Measurements from ENCODE around the gene KEL.

KEL gene

DNA sequence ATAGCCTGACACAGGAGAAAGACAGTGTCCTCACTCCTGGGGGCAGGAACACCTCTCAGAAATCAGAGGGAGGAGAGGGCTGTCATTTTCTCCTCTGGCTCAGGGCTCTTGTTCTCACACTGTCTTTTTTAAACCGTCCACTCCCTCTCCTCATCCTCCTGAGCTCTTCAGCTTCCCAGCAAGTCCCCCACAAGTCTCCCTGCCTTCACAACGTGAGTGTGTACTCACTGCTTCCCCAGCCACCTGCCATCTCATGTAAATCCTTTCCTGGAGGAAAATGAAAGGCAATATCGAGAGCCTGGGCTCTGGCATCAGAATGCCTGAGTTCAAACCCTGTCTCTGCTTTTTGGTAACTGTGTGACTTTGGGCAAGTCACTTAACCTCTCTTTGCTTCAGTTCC is 17.2 kb downstream of the KEL start:
- Histone ChIP-seq H3K4me1 (ENCODE audit: control insufficient read depth, insufficient read depth, low read length, poor library complexity, severe bottlenecking) (no peaks in the 10 kb centered on the region), H3K9me3 (ENCODE audit: control insufficient read depth, low read length) (no peaks in the 10 kb centered on the region), H3K27me3 (replicated peaks; ENCODE audit: control insufficient read depth, insufficient read depth, low read length, poor library complexity, severe bottlenecking) (no peaks in the 10 kb centered on the region), H3K27ac (ENCODE audit: insufficient read depth, low read length, poor library complexity, severe bottlenecking) (no peak overlapping the region), H3K36me3 (ENCODE audit: control insufficient read depth, insufficient read depth, low read length) (no peaks in the 10 kb centered on the region), H3K4me3 (ENCODE audit: insufficient read depth, low read depth, low read length, poor library complexity, severe bottlenecking) (no peak overlapping the region)
- DNase-seq: no peak

DNA sequence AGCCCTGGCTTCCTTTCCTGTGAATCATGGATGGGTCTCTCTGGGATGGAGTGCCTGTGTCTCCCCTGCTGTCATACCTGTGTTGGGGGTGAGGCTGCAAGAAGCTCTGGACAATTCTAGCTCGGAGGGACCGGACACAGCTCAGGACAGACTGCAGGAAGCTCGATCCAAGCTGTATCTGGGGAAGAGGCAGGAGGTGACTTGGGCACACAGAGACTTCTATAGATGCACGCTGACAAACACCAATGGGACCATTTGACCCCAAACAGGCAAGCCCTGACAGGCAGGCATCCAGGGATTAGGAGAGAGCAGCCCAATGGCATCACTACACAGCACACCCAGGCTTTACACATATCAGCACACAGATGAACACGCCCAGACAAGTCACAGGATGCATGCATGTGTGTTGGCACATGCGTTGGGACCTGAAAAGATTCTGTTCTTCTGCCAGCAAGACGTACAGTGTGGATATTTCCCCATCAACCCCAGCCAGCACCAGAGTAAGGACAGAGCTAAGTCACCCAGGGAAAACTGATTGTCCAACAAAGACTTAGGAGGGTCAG is 18.4 kb downstream of the KEL start:
- Histone ChIP-seq H3K36me3 (ENCODE audit: control insufficient read depth, insufficient read depth, low read length) (no peaks in the 10 kb centered on the region), H3K9me3 (ENCODE audit: control insufficient read depth, low read length) (no peaks in the 10 kb centered on the region), H3K4me3 (ENCODE audit: insufficient read depth, low read depth, low read length, poor library complexity, severe bottlenecking) (no peak overlapping the region), H3K4me1 (ENCODE audit: control insufficient read depth, insufficient read depth, low read length, poor library complexity, severe bottlenecking) (no peaks in the 10 kb centered on the region), H3K27me3 (replicated peaks; ENCODE audit: control insufficient read depth, insufficient read depth, low read length, poor library complexity, severe bottlenecking) (no peaks in the 10 kb centered on the region), H3K27ac (ENCODE audit: insufficient read depth, low read length, poor library complexity, severe bottlenecking) (no peak overlapping the region)
- no peak for DNase-seq

DNA sequence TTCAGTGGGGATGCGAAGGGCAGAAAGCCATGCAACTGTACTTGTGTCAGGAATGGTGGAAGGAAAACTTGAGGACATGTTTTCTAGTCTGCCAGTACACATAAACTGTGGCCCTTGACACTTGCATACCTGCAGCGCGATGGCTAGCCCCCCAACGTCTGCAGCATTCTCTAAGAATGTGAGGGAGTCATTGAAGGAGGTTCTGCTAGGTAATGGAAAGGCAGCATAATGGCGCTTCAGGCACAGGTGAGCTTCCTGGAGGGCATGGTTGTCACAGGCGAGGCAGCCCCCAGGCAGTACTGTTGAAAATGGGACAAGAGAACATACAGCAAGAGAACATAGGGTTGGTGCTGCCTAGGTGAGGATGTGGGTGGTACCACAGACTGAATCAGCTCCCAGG is 19.4 kb downstream of the KEL start:
- no peak for DNase-seq
- Histone ChIP-seq H3K4me3 (ENCODE audit: insufficient read depth, low read depth, low read length, poor library complexity, severe bottlenecking) (no peak overlapping the region), H3K36me3 (ENCODE audit: control insufficient read depth, insufficient read depth, low read length) (no peaks in the 10 kb centered on the region), H3K27ac (ENCODE audit: insufficient read depth, low read length, poor library complexity, severe bottlenecking) (no peak overlapping the region), H3K27me3 (replicated peaks; ENCODE audit: control insufficient read depth, insufficient read depth, low read length, poor library complexity, severe bottlenecking) (no peaks in the 10 kb centered on the region), H3K9me3 (ENCODE audit: control insufficient read depth, low read length) (no peaks in the 10 kb centered on the region), H3K4me1 (ENCODE audit: control insufficient read depth, insufficient read depth, low read length, poor library complexity, severe bottlenecking) (no peaks in the 10 kb centered on the region)

DNA sequence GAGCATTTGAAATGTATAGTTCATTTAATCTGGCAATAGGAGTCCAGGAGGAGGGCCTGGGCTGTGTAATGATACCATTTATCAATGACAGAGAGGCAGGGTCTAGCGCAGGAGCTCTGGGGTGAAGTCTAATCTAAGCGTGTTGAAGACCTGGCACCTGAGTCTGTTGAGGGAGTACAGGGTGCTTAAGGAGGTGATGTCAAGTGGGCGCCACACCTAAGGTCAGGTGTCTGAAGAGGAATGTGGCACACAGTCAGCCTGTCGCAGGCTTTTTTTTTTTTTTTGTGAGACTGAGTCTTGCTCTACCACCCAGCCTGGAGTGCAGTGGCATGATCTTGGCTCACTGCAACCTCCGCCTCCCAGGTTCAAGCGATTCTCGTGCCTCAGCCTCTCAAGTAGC is 20.6 kb downstream of the KEL start:
- H3K9me3 ChIP-seq (ENCODE audit: control insufficient read depth, low read length): no peaks in the 10 kb centered on the region
- H3K27ac ChIP-seq (ENCODE audit: insufficient read depth, low read length, poor library complexity, severe bottlenecking): no peak overlapping the region
- H3K4me1 ChIP-seq (ENCODE audit: control insufficient read depth, insufficient read depth, low read length, poor library complexity, severe bottlenecking): no peaks in the 10 kb centered on the region
- DNase-seq: no peak
- H3K27me3 ChIP-seq (replicated peaks; ENCODE audit: control insufficient read depth, insufficient read depth, low read length, poor library complexity, severe bottlenecking): no peaks in the 10 kb centered on the region
- no peaks in the 10 kb centered on the region for H3K36me3 ChIP-seq (ENCODE audit: control insufficient read depth, insufficient read depth, low read length)
- H3K4me3 ChIP-seq (ENCODE audit: insufficient read depth, low read depth, low read length, poor library complexity, severe bottlenecking): no peak overlapping the region

DNA sequence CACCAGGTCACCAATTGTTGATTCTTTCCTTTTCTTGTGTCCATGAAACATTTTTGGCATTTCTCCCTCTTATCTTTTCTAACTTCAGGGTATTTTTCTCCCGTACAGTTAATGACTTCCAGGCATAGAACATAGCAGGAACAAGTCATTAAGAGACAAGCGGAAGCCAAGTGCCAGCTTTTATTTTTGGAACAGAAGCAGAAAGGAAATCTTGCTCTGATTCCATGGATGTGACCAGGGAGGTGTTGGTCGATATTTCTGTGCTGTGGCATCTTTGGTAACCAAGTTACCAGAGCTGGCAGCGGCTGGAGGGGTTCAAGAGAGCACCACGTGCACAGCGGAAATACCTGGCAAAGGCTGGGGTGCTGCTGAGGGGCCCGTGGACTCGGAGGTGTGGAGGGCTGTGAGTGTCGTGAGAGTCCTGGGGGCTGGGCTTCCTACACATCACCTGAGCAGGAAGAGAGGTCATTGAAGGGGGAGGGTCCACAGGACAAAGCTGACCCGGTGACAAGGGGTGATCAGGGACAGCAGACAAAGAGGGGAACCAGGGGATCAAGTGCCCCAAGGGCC is 21.1 kb downstream of the KEL start:
- Histone ChIP-seq H3K9me3 (ENCODE audit: control insufficient read depth, low read length) (no peaks in the 10 kb centered on the region), H3K36me3 (ENCODE audit: control insufficient read depth, insufficient read depth, low read length) (no peaks in the 10 kb centered on the region), H3K27ac (ENCODE audit: insufficient read depth, low read length, poor library complexity, severe bottlenecking) (no peak overlapping the region), H3K27me3 (replicated peaks; ENCODE audit: control insufficient read depth, insufficient read depth, low read length, poor library complexity, severe bottlenecking) (no peaks in the 10 kb centered on the region), H3K4me3 (ENCODE audit: insufficient read depth, low read depth, low read length, poor library complexity, severe bottlenecking) (no peak overlapping the region), H3K4me1 (ENCODE audit: control insufficient read depth, insufficient read depth, low read length, poor library complexity, severe bottlenecking) (no peaks in the 10 kb centered on the region)
- DNase-seq: no peak

DNA sequence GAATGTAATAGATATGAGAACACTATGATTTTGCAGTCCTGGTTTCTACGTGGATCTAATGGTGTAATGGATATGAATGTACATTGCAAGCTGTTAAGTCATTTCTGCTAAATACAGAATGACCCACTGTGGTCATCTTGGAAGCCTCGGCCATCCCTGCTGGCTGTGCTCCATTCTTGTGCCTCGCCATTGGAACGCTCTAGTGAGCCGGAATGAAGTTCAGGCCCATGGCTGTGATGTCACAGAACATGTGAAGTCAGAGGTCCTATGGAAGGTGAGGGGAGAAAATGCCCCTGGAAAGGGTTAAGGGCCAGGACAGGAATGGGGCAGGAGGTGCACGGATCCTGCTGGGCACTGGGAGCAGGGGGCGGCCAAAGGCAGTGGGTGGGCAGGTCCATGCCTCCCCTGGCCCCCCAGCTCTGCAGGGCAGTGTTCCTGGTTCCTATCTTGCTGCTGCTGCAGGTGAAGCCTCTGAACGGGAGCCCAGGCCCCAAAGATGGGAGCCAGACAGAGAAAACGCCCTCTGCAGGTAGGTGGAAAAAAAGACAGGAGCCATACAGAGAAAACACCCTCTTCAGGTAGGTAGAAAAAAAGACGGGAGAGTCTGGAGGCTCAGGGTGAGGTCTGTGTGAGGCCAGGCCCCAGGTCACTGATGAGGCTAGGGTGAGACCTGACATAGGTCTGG is 22.8 kb downstream of the KEL start, which contains the start of gene LLCFC1:
LLCFC1 (plus strand) TSS at position 259 of the 685 bp plus-strand sequence; CDS start at position 397, 138 bp downstream.
- Histone ChIP-seq H3K36me3 (ENCODE audit: control insufficient read depth, insufficient read depth, low read length) (no peaks in the 10 kb centered on the region), H3K27ac (ENCODE audit: insufficient read depth, low read length, poor library complexity, severe bottlenecking) (no peak within 1 kb of the TSS), H3K4me1 (ENCODE audit: control insufficient read depth, insufficient read depth, low read length, poor library complexity, severe bottlenecking) (no peaks in the 10 kb centered on the region), H3K4me3 (ENCODE audit: insufficient read depth, low read depth, low read length, poor library complexity, severe bottlenecking) (no peak within 1 kb of the TSS), H3K27me3 (replicated peaks; ENCODE audit: control insufficient read depth, insufficient read depth, low read length, poor library complexity, severe bottlenecking) (no peaks in the 10 kb centered on the region), H3K9me3 (ENCODE audit: control insufficient read depth, low read length) (no peaks in the 10 kb centered on the region)
- no peak for DNase-seq

DNA sequence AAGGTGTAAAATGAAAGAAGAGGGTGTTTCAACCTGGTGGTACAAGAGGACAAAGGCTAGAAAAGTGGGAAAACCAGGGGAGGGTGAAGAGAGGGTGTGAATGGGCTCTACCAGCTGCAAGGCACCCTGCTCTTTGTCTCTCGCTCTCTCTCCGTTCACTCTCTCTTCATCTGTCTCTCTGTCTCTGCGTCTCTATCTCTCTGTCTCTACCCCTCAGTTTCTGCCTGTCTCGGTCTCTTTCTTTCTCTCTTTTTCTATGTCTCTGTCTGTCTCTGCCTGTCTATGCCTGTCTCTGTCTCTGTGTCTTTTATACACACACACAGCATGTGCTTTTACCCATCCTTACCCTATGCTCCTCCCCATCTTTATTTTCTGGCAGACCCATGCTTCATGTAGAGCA is 23.6 kb downstream of the KEL start:
- no peak for DNase-seq
- Histone ChIP-seq H3K27ac (ENCODE audit: insufficient read depth, low read length, poor library complexity, severe bottlenecking) (no peak overlapping the region), H3K9me3 (ENCODE audit: control insufficient read depth, low read length) (no peaks in the 10 kb centered on the region), H3K36me3 (ENCODE audit: control insufficient read depth, insufficient read depth, low read length) (no peaks in the 10 kb centered on the region), H3K27me3 (replicated peaks; ENCODE audit: control insufficient read depth, insufficient read depth, low read length, poor library complexity, severe bottlenecking) (no peaks in the 10 kb centered on the region), H3K4me1 (ENCODE audit: control insufficient read depth, insufficient read depth, low read length, poor library complexity, severe bottlenecking) (no peaks in the 10 kb centered on the region), H3K4me3 (ENCODE audit: insufficient read depth, low read depth, low read length, poor library complexity, severe bottlenecking) (no peak overlapping the region)

DNA sequence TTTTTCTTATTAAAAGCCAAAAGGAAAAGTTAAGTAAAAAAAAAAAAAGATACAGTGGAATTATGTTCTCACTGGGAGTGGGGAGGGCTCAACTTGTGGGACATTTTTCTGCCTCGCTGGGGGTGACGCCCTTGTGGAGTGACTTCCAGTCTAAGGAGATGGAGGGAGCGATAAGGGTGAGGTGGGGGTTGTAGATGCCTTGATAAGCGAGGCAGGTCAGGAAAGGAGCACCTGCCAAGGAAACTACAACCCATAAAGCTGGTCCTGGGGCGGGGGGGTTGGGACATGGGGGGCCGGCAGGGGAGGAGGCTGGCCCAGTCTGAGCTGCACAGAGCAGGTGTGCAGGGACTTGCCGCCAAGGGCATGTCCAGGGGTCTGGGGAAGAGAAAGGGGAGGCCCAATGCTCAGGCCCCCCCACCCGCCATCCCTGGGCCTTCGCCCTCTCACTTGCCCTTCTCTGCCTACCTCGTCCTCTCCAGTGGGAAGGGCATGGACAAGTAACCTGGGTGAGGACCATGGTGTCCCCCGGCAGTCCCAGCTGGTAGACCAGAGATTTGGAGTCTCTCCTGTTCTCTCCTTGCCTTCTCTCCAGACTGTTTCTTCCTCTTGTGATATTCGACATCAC is 26.1 kb downstream of the KEL start:
- no peak for DNase-seq
- Histone ChIP-seq H3K4me3 (ENCODE audit: insufficient read depth, low read depth, low read length, poor library complexity, severe bottlenecking) (no peak overlapping the region), H3K27ac (ENCODE audit: insufficient read depth, low read length, poor library complexity, severe bottlenecking) (no peak overlapping the region), H3K4me1 (ENCODE audit: control insufficient read depth, insufficient read depth, low read length, poor library complexity, severe bottlenecking) (no peaks in the 10 kb centered on the region), H3K36me3 (ENCODE audit: control insufficient read depth, insufficient read depth, low read length) (no peaks in the 10 kb centered on the region), H3K27me3 (replicated peaks; ENCODE audit: control insufficient read depth, insufficient read depth, low read length, poor library complexity, severe bottlenecking) (no peaks in the 10 kb centered on the region), H3K9me3 (ENCODE audit: control insufficient read depth, low read length) (no peaks in the 10 kb centered on the region)

DNA sequence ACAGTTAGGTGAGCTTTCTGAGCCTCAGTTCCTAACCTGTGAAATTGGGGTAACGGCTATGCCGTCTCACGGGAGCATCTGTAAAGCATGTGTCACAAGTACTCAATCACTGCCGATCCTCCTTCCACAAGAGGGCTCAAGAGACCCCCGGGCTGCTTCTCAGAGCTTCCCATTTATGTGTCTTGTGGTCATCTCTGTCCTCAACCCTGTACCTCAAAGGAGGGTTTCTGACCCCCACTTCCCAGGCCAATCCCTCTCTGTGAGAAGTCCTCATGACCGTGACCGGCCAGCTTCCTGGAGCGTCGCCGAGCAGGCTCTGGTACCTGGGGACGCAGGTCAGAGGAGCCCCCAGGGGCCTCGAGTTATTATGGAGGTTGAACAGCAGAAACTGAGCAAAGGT is 28.1 kb downstream of the KEL start:
- Histone ChIP-seq H3K36me3 (ENCODE audit: control insufficient read depth, insufficient read depth, low read length) (no peaks in the 10 kb centered on the region), H3K9me3 (ENCODE audit: control insufficient read depth, low read length) (no peaks in the 10 kb centered on the region), H3K4me3 (ENCODE audit: insufficient read depth, low read depth, low read length, poor library complexity, severe bottlenecking) (no peak overlapping the region), H3K27me3 (replicated peaks; ENCODE audit: control insufficient read depth, insufficient read depth, low read length, poor library complexity, severe bottlenecking) (no peaks in the 10 kb centered on the region), H3K4me1 (ENCODE audit: control insufficient read depth, insufficient read depth, low read length, poor library complexity, severe bottlenecking) (no peaks in the 10 kb centered on the region), H3K27ac (ENCODE audit: insufficient read depth, low read length, poor library complexity, severe bottlenecking) (no peak overlapping the region)
- no peak for DNase-seq

DNA sequence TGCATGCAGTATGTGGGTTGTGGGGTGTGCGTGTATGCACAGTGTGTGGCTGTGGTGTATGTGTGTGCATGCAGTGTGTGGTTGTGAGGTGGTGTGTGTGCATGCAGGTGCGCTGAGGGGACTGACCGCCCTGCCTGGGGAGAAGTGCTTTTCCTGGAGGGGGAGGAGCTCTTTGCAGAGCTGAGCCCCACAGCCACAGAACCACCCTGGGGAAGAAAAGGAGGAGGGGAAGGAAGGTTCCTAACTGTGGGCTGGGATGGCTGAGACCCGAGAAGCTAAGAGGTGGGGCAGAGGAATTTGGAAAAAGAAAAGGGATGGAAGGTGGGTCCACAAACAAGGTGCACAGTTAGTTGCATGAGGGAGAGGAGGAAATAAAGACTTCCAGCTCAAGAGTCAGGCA is 28.5 kb downstream of the KEL start, which contains the start of gene TRPV5:
TRPV5 (minus strand) TSS at position 123 of the 400 bp plus-strand sequence. CDS start 287 bp downstream, outside the sequence.
- DNase-seq: no peak
- Histone ChIP-seq H3K36me3 (ENCODE audit: control insufficient read depth, insufficient read depth, low read length) (no peaks in the 10 kb centered on the region), H3K4me1 (ENCODE audit: control insufficient read depth, insufficient read depth, low read length, poor library complexity, severe bottlenecking) (no peaks in the 10 kb centered on the region), H3K27ac (ENCODE audit: insufficient read depth, low read length, poor library complexity, severe bottlenecking) (no peak within 1 kb of the TSS), H3K4me3 (ENCODE audit: insufficient read depth, low read depth, low read length, poor library complexity, severe bottlenecking) (no peak within 1 kb of the TSS), H3K27me3 (replicated peaks; ENCODE audit: control insufficient read depth, insufficient read depth, low read length, poor library complexity, severe bottlenecking) (no peaks in the 10 kb centered on the region), H3K9me3 (ENCODE audit: control insufficient read depth, low read length) (no peaks in the 10 kb centered on the region)
